ENCODE measurements around the gene SLC35F1. TPM values are rescaled to one million over a fixed set of nuclear protein-coding genes. Genes with fewer than 3 reads are reported as not detected.

The SLC35F1 gene
- total and polyA plus RNA-seq, 4 donors, result 0.01 to 0.09 (median 0.08) TPM; not detected in 1

- H3K36me3 ChIP-seq (ENCODE audit: control insufficient read depth in 4 of 4, insufficient read depth in 3 of 4, low read depth in 1 of 4, low read length in 3 of 4), result no peaks in the 10 kb centered on the region
- 69% methylated on average over 3 of the region's 3 CpGs for WGBS
- no peaks in the 10 kb centered on the region for H3K27me3 ChIP-seq (ENCODE audit: control insufficient read depth in 4 of 4, insufficient read depth in 4 of 4, low read length in 3 of 4)
- H3K9me3 ChIP-seq (ENCODE audit: control insufficient read depth in 4 of 4, low read length in 3 of 4), result no peaks in the 10 kb centered on the region
- DNase-seq (ENCODE audit: low spot score), result no peak
- peaks cover 0 to 11% (median 8%) of the 10 kb centered on the region in 4 donors for H3K4me1 ChIP-seq (ENCODE audit: control insufficient read depth in 4 of 4, insufficient read depth in 4 of 4, low read length in 3 of 4)
- H3K4me3 ChIP-seq (ENCODE audit: low read depth in 1 of 3, low read length in 3 of 3), result no peak overlapping the region
- no peak overlapping the region for H3K9ac ChIP-seq (ENCODE audit: low read depth in 1 of 2, low read length in 2 of 2)
- no peak for TF ChIP-seq RAD21 (IDR thresholded peaks at IDR 0.05)
- no peak for TF ChIP-seq HNF4G (IDR thresholded peaks at IDR 0.05)
- TF ChIP-seq FOXA1 (IDR thresholded peaks at IDR 0.05), result no peak
- no peak for TF ChIP-seq GABPA (IDR thresholded peaks at IDR 0.05 in 1 of 2, conservative IDR thresholded peaks at IDR 0.05 in 1 of 2)
- no peak for TF ChIP-seq ATF3 (IDR thresholded peaks at IDR 0.05)
- no peak for TF ChIP-seq ZBTB33 (IDR thresholded peaks at IDR 0.05)
- TF ChIP-seq TAF1 (conservative IDR thresholded peaks at IDR 0.05), result no peak
- no peak overlapping the region for H3K27ac ChIP-seq (ENCODE audit: low read depth in 1 of 2, low read length in 2 of 2)
These were observed 406.7 kb downstream of the SLC35F1 start for GRCh38 chr6:118313762-118314161.

- Histone ChIP-seq H3K9me3 (ENCODE audit: control insufficient read depth in 4 of 4, low read length in 3 of 4) (no peaks in the 10 kb centered on the region), H3K36me3 (ENCODE audit: control insufficient read depth in 4 of 4, insufficient read depth in 3 of 4, low read depth in 1 of 4, low read length in 3 of 4) (no peaks in the 10 kb centered on the region), H3K4me1 (ENCODE audit: control insufficient read depth in 4 of 4, insufficient read depth in 4 of 4, low read length in 3 of 4) (peaks cover 0 to 11% (median 8%) of the 10 kb centered on the region in 4 donors), H3K4me3 (ENCODE audit: low read depth in 1 of 3, low read length in 3 of 3) (no peak overlapping the region), H3K27me3 (ENCODE audit: control insufficient read depth in 4 of 4, insufficient read depth in 4 of 4, low read length in 3 of 4) (no peaks in the 10 kb centered on the region), H3K27ac (ENCODE audit: low read depth in 1 of 2, low read length in 2 of 2) (peak overlapping the region; percentile 2 to 78), H3K9ac (ENCODE audit: low read depth in 1 of 2, low read length in 2 of 2) (no peak overlapping the region)
- no peak for DNase-seq (ENCODE audit: low spot score)
- WGBS, result 83% methylated on average over 6 of the region's 6 CpGs
- TF ChIP-seq FOXA1 (IDR thresholded peaks at IDR 0.05) (no peak), EGR1 (IDR thresholded peaks at IDR 0.05; ENCODE audit: low read depth in 2 of 2) (no peak), YY1 (IDR thresholded peaks at IDR 0.05) (no peak), TAF1 (conservative IDR thresholded peaks at IDR 0.05) (no peak), SP1 (IDR thresholded peaks at IDR 0.05) (no peak), MAX (IDR thresholded peaks at IDR 0.05) (no peak), ZBTB33 (IDR thresholded peaks at IDR 0.05) (no peak), ATF3 (IDR thresholded peaks at IDR 0.05) (no peak), JUND (IDR thresholded peaks at IDR 0.05) (no peak), NR2F2 (IDR thresholded peaks at IDR 0.05) (no peak), HNF4A (conservative IDR thresholded peaks at IDR 0.05) (no peak), FOXA2 (IDR thresholded peaks at IDR 0.05) (no peak)
These were observed 409.8 kb downstream of the SLC35F1 start for GRCh38 chr6:118316796-118317384.

Data from liver (tissue), 9 donors.